ENCODE results near the gene PRR23E. TPM values are rescaled to one million over a fixed set of nuclear protein-coding genes. Genes with fewer than 3 reads are reported as not detected.

The PRR23E gene
- total RNA-seq, 2 donors from 2014 or later, result not detected

DNA sequence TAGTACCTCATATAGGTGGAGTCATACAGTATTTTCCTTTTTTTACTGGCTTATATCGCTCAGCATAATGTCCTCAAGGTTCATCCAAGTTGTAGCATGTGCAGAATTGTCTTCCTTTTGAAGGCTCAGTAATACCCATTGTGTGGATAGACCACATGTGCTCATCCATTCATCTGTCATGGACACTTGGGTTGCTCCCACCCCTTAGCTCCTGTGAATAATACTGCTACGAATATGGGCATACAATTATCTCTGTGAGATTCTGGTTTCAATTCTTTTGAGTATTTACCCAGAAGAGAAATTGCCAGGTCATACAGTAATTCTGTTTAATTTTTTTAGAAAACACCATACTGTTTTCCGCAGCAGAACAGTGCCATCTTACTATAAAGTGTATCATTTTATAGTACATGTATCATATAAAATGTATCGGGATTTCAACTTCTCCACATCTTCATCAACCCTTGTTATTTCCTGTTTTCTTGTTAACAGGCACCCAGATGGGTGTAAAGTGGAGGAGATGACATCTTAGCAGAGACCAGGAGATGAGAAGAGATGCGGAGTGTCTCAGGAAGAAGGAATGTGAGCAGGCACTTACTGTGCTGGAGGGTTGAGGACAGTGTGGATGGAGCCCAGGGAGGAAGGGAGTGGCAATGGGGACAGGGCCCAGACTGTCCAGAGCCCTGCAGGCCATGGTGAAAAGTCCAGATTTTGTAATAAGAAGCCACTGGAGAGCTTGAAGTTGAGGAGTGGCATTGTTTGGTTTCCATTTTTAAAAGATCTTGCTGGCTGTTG, 27.0 kb upstream of the PRR23E start:
- ATAC-seq, result no peak
- H3K4me3 ChIP-seq, result no peak overlapping the region
- intact Hi-C loops (cut with DNase I), result no loop called here
- H3K9me3 ChIP-seq, result no peaks in the 10 kb centered on the region
- H3K27ac ChIP-seq, result no peak overlapping the region
- no peaks in the 10 kb centered on the region for H3K36me3 ChIP-seq (replicated peaks in 1 of 2; ENCODE audit: insufficient read depth in 1 of 2, low read depth in 2 of 2)
- no peak for DNase-seq
- no peak for TF ChIP-seq POLR2A (IDR thresholded peaks at IDR 0.05)
- TF ChIP-seq, protein P1, sequence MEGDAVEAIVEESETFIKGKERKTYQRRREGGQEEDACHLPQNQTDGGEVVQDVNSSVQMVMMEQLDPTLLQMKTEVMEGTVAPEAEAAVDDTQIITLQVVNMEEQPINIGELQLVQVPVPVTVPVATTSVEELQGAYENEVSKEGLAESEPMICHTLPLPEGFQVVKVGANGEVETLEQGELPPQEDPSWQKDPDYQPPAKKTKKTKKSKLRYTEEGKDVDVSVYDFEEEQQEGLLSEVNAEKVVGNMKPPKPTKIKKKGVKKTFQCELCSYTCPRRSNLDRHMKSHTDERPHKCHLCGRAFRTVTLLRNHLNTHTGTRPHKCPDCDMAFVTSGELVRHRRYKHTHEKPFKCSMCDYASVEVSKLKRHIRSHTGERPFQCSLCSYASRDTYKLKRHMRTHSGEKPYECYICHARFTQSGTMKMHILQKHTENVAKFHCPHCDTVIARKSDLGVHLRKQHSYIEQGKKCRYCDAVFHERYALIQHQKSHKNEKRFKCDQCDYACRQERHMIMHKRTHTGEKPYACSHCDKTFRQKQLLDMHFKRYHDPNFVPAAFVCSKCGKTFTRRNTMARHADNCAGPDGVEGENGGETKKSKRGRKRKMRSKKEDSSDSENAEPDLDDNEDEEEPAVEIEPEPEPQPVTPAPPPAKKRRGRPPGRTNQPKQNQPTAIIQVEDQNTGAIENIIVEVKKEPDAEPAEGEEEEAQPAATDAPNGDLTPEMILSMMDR (IDR thresholded peaks at IDR 0.05), result no peak
- WGBS, 2 donors, result 51 to 63% methylated on average over 5 of the region's 5 CpGs
- no peaks in the 10 kb centered on the region for H3K4me1 ChIP-seq
- no peaks in the 10 kb centered on the region for H3K27me3 ChIP-seq

DNA sequence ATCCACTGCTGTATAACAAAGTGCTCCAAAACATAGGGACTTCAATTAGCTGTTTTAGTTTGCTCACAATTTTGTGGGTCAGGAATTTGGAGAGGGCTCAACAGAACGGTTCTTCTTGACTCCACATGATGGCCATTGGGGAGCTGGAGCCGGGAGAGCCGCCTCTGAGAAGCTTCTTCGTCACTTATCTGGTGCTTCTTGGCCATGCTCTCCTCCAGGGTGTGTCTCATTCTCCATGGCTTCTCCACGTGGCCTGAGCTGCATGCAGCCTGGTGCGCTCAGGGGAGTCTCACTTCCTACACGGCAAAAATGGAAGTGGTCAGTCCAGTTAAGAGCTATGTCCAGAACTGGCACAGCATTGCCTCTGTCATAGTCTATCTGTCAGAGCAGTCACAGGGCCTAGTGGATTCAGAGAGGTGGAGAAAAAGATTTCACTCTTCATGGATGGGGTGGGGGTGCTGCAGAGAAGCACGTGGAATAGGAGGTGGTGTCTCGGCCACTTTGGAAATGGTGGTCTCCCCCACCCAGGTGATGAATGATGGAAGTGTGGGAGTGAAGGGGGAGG, 26.3 kb upstream of the PRR23E start:
- no peaks in the 10 kb centered on the region for H3K36me3 ChIP-seq (replicated peaks in 1 of 2; ENCODE audit: insufficient read depth in 1 of 2, low read depth in 2 of 2)
- H3K27me3 ChIP-seq, result no peaks in the 10 kb centered on the region
- no peaks in the 10 kb centered on the region for H3K4me1 ChIP-seq
- intact Hi-C loops (cut with DNase I), result no loop called here
- no peak overlapping the region for H3K27ac ChIP-seq
- DNase-seq (no peak), ATAC-seq (no peak)
- WGBS, 2 donors, result 69 to 76% methylated on average over 9 of the region's 9 CpGs
- TF ChIP-seq POLR2A (IDR thresholded peaks at IDR 0.05), result no peak
- TF ChIP-seq, protein P1 (IDR thresholded peaks at IDR 0.05), result no peak
- no peaks in the 10 kb centered on the region for H3K9me3 ChIP-seq
- no peak overlapping the region for H3K4me3 ChIP-seq

DNA sequence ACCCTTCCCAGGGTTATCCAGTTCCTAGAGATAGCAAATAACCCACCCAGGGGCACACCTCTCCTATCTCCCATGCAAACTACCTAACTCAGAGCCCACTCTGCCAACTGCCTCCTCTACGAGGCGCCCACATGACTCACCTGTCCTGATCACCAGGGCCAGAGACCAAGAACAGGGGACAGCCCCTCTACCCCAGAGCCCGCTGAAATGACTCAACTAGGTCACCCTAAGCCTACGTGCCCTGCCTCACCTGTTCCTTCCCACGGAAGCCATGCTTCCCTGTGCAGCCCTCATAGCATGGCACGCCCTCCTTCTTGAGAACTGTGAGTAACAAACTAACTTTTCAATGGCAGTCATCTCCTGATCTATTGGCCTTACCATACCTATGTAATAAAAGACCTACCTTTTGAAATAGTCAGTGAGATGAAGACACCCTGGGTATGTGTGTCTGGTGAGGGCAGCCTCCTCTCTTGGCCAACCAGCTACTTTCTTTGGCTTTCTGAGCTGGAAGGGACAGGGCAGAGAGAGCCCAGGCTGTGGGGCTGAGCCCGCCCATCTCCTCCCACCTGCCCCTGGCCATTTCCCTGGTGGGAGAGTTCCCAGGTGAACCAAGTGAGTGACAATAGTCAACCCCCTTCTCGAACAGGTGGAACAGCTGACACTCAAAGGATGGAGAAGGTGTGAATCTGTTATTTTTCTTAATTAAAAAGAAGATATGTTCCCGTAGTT, 25.5 kb upstream of the PRR23E start:
- no peak overlapping the region for H3K27ac ChIP-seq
- no peak for ATAC-seq
- H3K4me3 ChIP-seq, result no peak overlapping the region
- H3K27me3 ChIP-seq, result no peaks in the 10 kb centered on the region
- no peaks in the 10 kb centered on the region for H3K36me3 ChIP-seq (replicated peaks in 1 of 2; ENCODE audit: insufficient read depth in 1 of 2, low read depth in 2 of 2)
- no peaks in the 10 kb centered on the region for H3K9me3 ChIP-seq
- DNase-seq, result no peak
- TF ChIP-seq, protein P1 (IDR thresholded peaks at IDR 0.05), result no peak
- TF ChIP-seq POLR2A (IDR thresholded peaks at IDR 0.05), result no peak
- intact Hi-C loops (cut with DNase I), result no loop called here
- WGBS, 2 donors, result 69 to 77% methylated on average over 9 of the region's 9 CpGs
- no peaks in the 10 kb centered on the region for H3K4me1 ChIP-seq

DNA sequence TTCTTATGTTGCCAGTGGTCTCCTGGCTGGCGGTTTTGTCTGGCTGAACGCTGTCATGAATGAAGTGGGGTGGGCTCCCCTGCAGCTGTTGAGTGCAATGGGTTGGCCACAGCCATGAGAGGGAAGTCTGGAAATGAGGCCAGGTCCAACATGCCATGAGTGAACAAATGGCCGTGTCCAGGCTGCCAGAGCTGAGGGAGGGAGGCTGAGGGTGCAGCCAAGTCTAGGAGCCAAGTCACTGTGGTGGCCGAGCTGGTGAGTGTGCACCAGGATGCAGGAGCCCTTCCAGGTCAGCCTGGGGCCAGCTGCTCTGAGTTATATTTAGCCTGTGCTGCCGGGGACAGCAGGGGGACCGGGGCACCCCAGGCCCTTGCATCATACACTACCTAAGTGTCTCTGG, 24.7 kb upstream of the PRR23E start:
- Histone ChIP-seq H3K4me1 (no peaks in the 10 kb centered on the region), H3K9me3 (no peaks in the 10 kb centered on the region), H3K4me3 (no peak overlapping the region), H3K36me3 (replicated peaks in 1 of 2; ENCODE audit: insufficient read depth in 1 of 2, low read depth in 2 of 2) (no peaks in the 10 kb centered on the region), H3K27me3 (peaks cover 0 to 7% of the 10 kb centered on the region in 2 donors), H3K27ac (no peak overlapping the region)
- no peak for DNase-seq
- ATAC-seq, result no peak
- WGBS, 2 donors, result 57 to 61% methylated on average over 6 of the region's 6 CpGs
- TF ChIP-seq, protein P1 (IDR thresholded peaks at IDR 0.05), result no peak
- no peak for TF ChIP-seq POLR2A (IDR thresholded peaks at IDR 0.05)
- intact Hi-C loops (cut with DNase I), result no loop called here
